Neuron (in vitro differentiated cells): ENCODE results near the gene METTL24.
"Not testable (repeated sequence)": the region's sequence is repeated elsewhere in the genome, so short reads cannot be mapped to it uniquely, and the experiment has no call there.

Source experiments
- H2AFZ ChIP-seq: one replicate; pipeline ENCODE4 v1.6.1; 2013; ENCODE audit warnings: low read depth, mild to moderate bottlenecking, inconsistent platforms, low read length, moderate library complexity
- H3K27me3 ChIP-seq: one replicate; pipeline ENCODE4 v1.6.1; 2013; ENCODE audit warnings: low read length; ENCODE audit not compliant: insufficient read depth
- H3K36me3 ChIP-seq: one replicate; pipeline ENCODE4 v1.6.1; 2013; ENCODE audit warnings: low read length; ENCODE audit not compliant: insufficient read depth
- H3K4me1 ChIP-seq: one replicate; pipeline ENCODE4 v1.6.1; 2013; ENCODE audit warnings: low read length; ENCODE audit not compliant: insufficient read depth
- H3K4me3 ChIP-seq: 2 replicates; pipeline ENCODE4 v1.5.1; 2013; ENCODE audit warnings: mild to moderate bottlenecking, low read length, moderate library complexity
- H3K9me3 ChIP-seq: one replicate; pipeline ENCODE4 v1.6.1; 2013; ENCODE audit warnings: low read length

Gene METTL24

GRCh38 chr6:110246900-110247546 is 111.1 kb downstream of the METTL24 start:
- Histone ChIP-seq H2AFZ (no peak overlapping the region), H3K4me3 (no peak overlapping the region), H3K36me3 (no peaks in the 10 kb centered on the region), H3K9me3 (no peaks in the 10 kb centered on the region), H3K27me3 (no peaks in the 10 kb centered on the region), H3K4me1 (peaks cover 21% of the 10 kb centered on the region)

GRCh38 chr6:110246378-110246777 is 111.8 kb downstream of the METTL24 start:
- no peaks in the 10 kb centered on the region for H3K9me3 ChIP-seq
- H3K27me3 ChIP-seq, result no peaks in the 10 kb centered on the region
- H2AFZ ChIP-seq, result no peak overlapping the region
- H3K36me3 ChIP-seq, result no peaks in the 10 kb centered on the region
- H3K4me3 ChIP-seq, result no peak overlapping the region
- peaks cover 21% of the 10 kb centered on the region for H3K4me1 ChIP-seq

GRCh38 chr6:110244621-110245020 is 113.5 kb downstream of the METTL24 start:
- H3K9me3 ChIP-seq, H3K36me3 ChIP-seq, H3K4me3 ChIP-seq, H2AFZ ChIP-seq, H3K27me3 ChIP-seq: not testable (repeated sequence)
- peaks cover 18% of the 10 kb centered on the region for H3K4me1 ChIP-seq

GRCh38 chr6:110239526-110240274 is 118.4 kb downstream of the METTL24 start:
- Histone ChIP-seq H3K4me1 (peaks cover 4% of the 10 kb centered on the region), H3K9me3 (no peaks in the 10 kb centered on the region), H3K4me3 (no peak overlapping the region), H3K27me3 (no peaks in the 10 kb centered on the region), H2AFZ (no peak overlapping the region), H3K36me3 (no peaks in the 10 kb centered on the region)

GRCh38 chr6:110236007-110236406 is 122.1 kb downstream of the METTL24 start:
- H2AFZ ChIP-seq, H3K4me3 ChIP-seq, H3K27me3 ChIP-seq, H3K4me1 ChIP-seq, H3K36me3 ChIP-seq, H3K9me3 ChIP-seq: not testable (repeated sequence)

- H3K27me3 ChIP-seq, result no peaks in the 10 kb centered on the region
Observed at GRCh38 chr6:110233770-110234374, 124.3 kb downstream of the METTL24 start.

GRCh38 chr6:110232450-110232849 is 125.7 kb downstream of the METTL24 start:
- no peaks in the 10 kb centered on the region for H3K27me3 ChIP-seq
- H2AFZ ChIP-seq, result no peak overlapping the region
- H3K4me1 ChIP-seq, result no peaks in the 10 kb centered on the region
- peaks cover 20% of the 10 kb centered on the region for H3K36me3 ChIP-seq
- no peaks in the 10 kb centered on the region for H3K9me3 ChIP-seq
- H3K4me3 ChIP-seq, result no peak overlapping the region

More at GRCh38 chr6:110233770-110234374, 124.3 kb downstream of the METTL24 start:
- no peaks in the 10 kb centered on the region for H3K9me3 ChIP-seq
- H3K4me1 ChIP-seq, result no peaks in the 10 kb centered on the region
- H3K4me3 ChIP-seq, result no peak overlapping the region
- H2AFZ ChIP-seq, result no peak overlapping the region
- peaks cover 13% of the 10 kb centered on the region for H3K36me3 ChIP-seq

- Histone ChIP-seq H3K27me3 (no peaks in the 10 kb centered on the region), H3K36me3 (peaks cover 46% of the 10 kb centered on the region), H2AFZ (no peak overlapping the region), H3K4me3 (no peak overlapping the region), H3K9me3 (no peaks in the 10 kb centered on the region), H3K4me1 (no peaks in the 10 kb centered on the region)
Observed at GRCh38 chr6:110226261-110226660, 131.9 kb downstream of the METTL24 start.

GRCh38 chr6:110221738-110222137 is 136.4 kb downstream of the METTL24 start:
- Histone ChIP-seq H3K4me3 (no peak overlapping the region), H3K27me3 (no peaks in the 10 kb centered on the region), H3K9me3 (peaks cover 2% of the 10 kb centered on the region), H2AFZ (no peak overlapping the region), H3K4me1 (no peaks in the 10 kb centered on the region), H3K36me3 (peaks cover 55% of the 10 kb centered on the region)

GRCh38 chr6:110217266-110217665 is 140.9 kb downstream of the METTL24 start:
- H2AFZ ChIP-seq, result no peak overlapping the region
- peaks cover 2% of the 10 kb centered on the region for H3K9me3 ChIP-seq
- H3K4me1 ChIP-seq, result no peaks in the 10 kb centered on the region
- H3K27me3 ChIP-seq, result no peaks in the 10 kb centered on the region
- peaks cover 73% of the 10 kb centered on the region for H3K36me3 ChIP-seq
- H3K4me3 ChIP-seq, result no peak overlapping the region

- Histone ChIP-seq H3K4me3 (no peak overlapping the region), H2AFZ (no peak overlapping the region), H3K9me3 (peaks cover 2% of the 10 kb centered on the region), H3K4me1 (no peaks in the 10 kb centered on the region), H3K27me3 (no peaks in the 10 kb centered on the region), H3K36me3 (peaks cover 76% of the 10 kb centered on the region)
Observed at GRCh38 chr6:110216140-110216539, 142.0 kb downstream of the METTL24 start.

GRCh38 chr6:110214338-110214737 is 143.8 kb downstream of the METTL24 start:
- Histone ChIP-seq H3K36me3 (peaks cover 72% of the 10 kb centered on the region), H2AFZ (no peak overlapping the region)

GRCh38 chr6:110211753-110212152 is 146.4 kb downstream of the METTL24 start:
- Histone ChIP-seq H3K4me1 (no peaks in the 10 kb centered on the region), H3K27me3 (no peaks in the 10 kb centered on the region), H3K9me3 (no peaks in the 10 kb centered on the region), H3K4me3 (no peak overlapping the region), H2AFZ (no peak overlapping the region), H3K36me3 (peaks cover 66% of the 10 kb centered on the region)

More at GRCh38 chr6:110214338-110214737, 143.8 kb downstream of the METTL24 start:
- Histone ChIP-seq H3K27me3 (no peaks in the 10 kb centered on the region), H3K4me3 (no peak overlapping the region), H3K4me1 (no peaks in the 10 kb centered on the region), H3K9me3 (no peaks in the 10 kb centered on the region)
